ENCODE data around the gene HOXB3.

- no peak for TF ChIP-seq CTCF (IDR thresholded peaks at IDR 0.05)
- TF ChIP-seq POLR2A (IDR thresholded peaks at IDR 0.05): no peak
- TF ChIP-seq EP300 (IDR thresholded peaks at IDR 0.05): no peak
Observed at GRCh38 chr17:48583708-48584222, 6.3 kb downstream of the HOXB3 start.
